HuH-7.5 (cell line): Measurements from ENCODE around the gene BSPH1.
A peak's percentile ranks its signal among the peaks of the same experiment; 100 is the strongest.
"Not testable (repeated sequence)": the region's sequence is repeated elsewhere in the genome, so short reads cannot be mapped to it uniquely, and the experiment has no call there.

ENCODE experiments used
- DNase-seq: peaks from one replicate; pipeline ENCODE4 v3.0.0; 2011; ENCODE audit warnings: low spot score

BSPH1 gene, protein sequence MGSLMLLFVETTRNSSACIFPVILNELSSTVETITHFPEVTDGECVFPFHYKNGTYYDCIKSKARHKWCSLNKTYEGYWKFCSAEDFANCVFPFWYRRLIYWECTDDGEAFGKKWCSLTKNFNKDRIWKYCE

GRCh38 chr19:47992070-47992469 is at the start of gene BSPH1:
Gene BSPH1, minus strand, starts transcription at chr19:47992170. Its CDS starts 89 bp downstream, at chr19:47992081.
- DNase-seq = no peak

DNA sequence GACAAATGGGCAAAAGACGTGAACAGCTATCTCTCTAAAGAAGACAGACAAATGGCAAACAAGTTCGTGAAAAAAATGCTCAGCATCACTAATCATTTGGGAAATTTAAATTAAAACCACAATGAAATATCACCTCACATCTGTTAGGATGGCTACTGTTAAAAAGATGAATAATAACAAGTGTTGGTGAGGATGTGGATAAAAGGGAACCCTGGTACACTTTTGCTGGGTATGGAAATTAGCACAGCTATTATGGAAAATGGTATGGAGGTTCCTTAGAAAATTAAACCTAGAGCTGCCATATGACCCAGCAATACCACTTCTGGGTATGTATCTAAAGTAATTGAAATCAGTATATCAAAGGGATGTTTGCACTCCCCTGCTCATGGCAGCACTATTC is 44.8 kb upstream of the BSPH1 start:
- DNase-seq = no peak

GRCh38 chr19:48033604-48034003 is 41.6 kb upstream of the BSPH1 start:
- DNase-seq = no peak

GRCh38 chr19:48030073-48030472 is 38.1 kb upstream of the BSPH1 start:
- no peak for DNase-seq

GRCh38 chr19:48029431-48029830 is 37.5 kb upstream of the BSPH1 start:
- DNase-seq = no peak

- DNase-seq = no peak
Measured at GRCh38 chr19:48025480-48025879, 33.5 kb upstream of the BSPH1 start.

DNA sequence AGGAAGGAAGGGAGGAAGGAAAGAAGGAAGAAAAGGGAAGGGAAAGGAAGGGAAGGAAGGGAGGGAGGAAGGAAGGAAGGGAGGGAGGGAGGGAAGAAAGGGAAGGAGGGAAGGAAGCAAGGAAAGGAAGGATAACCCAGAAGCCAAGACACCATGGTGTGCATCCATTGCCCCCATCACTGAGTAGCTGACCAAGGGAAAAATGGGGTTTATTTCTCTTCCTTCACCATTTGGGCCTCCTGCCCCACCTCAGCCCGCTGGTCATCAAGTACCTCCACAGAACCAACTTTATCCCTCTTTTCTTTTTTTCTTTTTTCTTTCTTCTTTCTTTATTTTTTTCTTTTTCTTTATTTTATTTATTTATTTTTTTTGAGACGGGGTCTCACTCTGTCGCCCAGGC is 31.5 kb upstream of the BSPH1 start:
- no peak for DNase-seq

- no peak for DNase-seq
Measured at GRCh38 chr19:48023011-48023410, 31.0 kb upstream of the BSPH1 start.

- DNase-seq = no peak
Measured at GRCh38 chr19:48020686-48021085, 28.7 kb upstream of the BSPH1 start.

DNA sequence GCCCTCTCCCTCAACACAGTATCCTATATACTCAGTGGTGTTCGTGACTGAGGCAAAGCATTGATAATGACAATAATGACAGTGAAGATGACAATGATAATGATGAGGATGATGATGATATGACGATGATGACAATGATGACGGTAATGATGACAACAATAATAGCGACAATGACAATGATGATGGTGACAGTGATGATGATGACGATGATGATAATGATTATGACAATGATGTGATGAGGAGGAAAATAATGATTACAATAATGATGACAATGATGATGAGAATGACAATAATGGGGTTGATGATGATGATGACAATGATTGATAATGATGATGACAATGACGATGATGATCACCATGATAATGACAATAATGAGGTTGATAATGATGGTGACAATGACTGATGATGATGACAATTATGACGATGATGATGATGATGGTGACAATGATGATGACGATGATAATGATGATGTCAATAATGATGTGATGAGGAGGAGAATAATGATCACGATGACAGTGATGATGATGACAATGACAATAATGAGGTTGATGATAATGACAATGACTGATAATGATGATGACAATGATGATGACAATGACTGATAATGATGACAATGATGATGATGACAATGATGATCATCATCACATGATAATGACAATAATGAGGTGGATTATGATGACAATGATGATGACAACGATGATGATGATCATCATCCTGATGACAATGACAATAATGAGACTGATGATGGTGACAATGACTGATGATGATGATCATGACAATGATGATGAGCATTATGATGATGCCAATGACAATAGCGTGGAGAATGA is 19.2 kb upstream of the BSPH1 start:
- DNase-seq = no peak

DNA sequence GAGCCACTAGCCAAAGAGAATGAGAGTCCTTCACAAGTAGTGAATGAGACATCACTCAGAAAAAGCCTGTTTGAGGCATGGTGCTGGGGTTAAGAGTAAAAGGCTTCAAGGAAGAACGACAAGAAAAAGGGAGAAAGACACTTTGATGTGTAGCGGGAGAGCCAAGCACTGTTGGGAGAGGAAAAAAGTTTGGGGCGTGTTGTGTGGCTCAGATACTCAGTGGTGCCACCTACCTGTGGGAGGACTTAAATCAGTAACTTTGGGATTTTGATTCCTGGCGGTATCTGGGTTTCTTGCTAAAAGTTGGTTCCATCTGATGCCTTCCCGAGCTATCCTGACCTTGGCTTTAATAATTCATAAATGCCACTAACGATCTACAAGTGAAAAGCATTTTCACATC is 14.8 kb upstream of the BSPH1 start:
- peak; percentile 21 for DNase-seq

DNA sequence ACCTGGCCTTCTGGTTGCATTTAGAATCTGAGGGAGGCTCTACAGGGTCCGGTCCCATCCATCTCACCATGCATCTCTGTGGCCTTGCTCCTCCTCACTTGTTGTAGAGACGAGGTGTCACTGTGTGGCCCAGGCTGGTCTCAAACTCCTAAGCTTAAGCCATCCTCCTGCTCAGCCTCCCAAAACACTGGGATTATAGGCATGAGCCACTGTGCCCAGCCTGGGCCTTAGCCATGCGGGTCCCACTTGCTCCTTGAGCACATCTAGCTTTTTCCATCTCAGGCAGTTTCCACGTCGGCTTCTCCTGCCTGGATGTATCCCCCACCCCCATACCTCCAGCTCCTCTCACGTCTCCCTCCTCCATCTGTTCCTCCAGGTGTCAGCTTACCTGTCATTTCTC is 12.3 kb upstream of the BSPH1 start:
- no peak for DNase-seq

GRCh38 chr19:48000846-48001245 is 8.9 kb upstream of the BSPH1 start:
- DNase-seq = no peak

- no peak for DNase-seq
Measured at GRCh38 chr19:47998800-47999199, 6.8 kb upstream of the BSPH1 start.

DNA sequence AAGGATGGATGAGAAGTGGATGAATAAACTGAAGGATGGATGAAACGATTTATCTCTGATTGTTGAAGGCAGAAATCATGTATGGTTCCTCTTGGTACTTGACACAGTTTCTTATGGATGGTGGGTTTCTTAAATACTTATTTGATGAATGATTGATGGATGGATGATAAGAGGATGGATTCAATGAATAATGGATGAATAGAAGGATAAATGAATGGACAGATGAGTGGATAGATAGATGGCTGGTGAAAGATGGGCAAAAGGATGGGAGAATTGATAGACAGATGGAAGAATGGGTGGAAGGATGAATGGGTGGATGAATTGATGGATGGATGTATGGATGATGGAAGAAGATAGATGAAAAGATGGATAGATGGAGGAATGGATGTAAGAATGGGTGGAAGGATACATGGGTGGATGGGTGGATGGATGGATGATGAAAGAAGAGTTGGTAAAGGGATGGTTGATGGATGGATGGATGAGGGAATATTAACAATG is 4.3 kb upstream of the BSPH1 start:
- DNase-seq = no peak

- DNase-seq = no peak
Measured at GRCh38 chr19:47994209-47994802, 2.3 kb upstream of the BSPH1 start, which contains the start of gene ELSPBP1. Gene ELSPBP1, plus strand, starts transcription at chr19:47994632. Its CDS starts 14,036 bp downstream, at chr19:48008668.

DNA sequence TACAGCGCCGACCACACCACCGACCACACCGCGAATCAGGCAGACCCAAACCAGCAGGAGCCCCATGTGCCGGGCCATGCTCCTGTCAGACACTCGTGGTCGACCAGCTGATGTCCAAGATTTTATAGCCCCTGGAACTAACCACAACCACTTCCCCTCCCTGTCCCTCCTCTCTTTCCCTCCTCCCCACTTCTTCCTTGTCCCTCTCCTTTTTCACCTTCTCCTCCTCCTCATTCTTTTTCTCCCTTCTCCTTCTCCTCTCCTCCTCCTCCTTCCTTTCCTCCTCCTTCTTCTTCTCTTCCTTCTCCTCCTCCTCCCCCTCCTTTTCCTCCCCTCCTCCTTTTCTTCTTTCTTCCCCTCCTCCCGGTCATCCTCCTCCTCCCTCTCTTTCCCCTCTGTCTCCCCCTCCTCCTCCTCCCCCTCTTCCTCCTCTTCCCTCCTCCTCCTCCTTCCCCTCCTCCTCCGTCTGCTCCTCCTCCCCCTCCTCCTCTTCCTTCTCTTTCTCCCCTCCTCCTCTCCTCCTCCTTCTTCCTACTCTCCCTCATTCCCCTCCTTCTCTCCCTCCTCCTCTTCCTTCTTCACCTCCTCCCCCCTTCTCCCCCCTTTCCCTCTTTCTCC is 670 bp downstream of the BSPH1 start:
- no peak for DNase-seq

GRCh38 chr19:47973529-47973928 is 18.4 kb downstream of the BSPH1 start:
- DNase-seq = no peak

GRCh38 chr19:47955936-47956335 is 36.0 kb downstream of the BSPH1 start:
- DNase-seq = not testable (repeated sequence)

DNA sequence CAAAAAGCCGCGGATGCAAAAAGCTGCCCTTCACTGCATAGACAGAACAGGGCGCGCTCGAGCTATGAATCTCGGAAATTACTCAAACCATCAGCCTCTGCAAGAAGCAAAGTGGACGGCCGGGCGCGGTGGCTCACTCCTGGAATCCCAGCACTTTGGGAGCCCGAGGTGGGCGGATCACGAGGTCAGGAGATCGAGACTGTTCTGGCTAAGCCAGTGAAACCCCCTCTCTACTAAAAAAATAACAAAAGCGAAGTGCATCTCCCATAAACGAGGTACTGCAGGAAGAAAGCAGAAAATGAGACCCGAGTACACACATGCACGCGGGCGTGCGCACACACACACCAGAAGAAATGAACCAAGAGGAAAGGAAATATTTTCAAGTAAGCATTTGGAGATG is 39.8 kb downstream of the BSPH1 start:
- not testable (repeated sequence) for DNase-seq

DNA sequence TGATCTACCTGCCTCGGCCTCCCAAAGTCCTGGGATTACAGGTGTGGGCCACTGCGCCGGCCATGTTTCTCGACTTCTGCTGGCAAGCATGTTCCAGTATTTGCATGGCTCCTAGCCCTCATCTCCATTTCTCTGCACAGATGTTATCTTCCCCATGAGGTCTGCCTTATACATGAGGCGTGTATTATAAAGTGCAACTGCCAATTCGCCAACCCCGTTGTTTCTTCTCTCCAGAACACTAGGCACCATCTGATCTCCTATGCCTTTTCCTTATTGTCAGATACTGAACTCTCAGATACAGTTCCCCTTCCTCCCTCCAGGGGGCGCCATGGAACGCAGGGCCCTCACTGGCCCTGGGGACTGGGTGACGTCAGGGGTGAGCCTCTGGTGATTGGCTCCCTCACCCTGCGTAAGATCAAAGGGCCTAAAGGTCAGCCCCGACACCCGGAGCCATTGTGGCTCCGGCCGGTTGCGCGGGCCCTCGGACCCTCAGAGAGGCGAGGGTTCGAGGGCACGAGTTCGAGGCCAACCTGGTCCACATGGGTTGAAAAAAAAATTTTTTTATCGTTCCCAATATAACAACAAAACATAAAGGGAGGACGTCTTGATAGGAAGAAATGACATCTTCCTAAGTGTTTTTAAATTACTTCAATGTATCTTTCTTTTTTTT is 42.0 kb downstream of the BSPH1 start:
- not testable (repeated sequence) for DNase-seq

- not testable (repeated sequence) for DNase-seq
Measured at GRCh38 chr19:47928581-47928980, 63.4 kb downstream of the BSPH1 start.
